ENCODE data around the gene CUBN.

CUBN gene

GRCh38 chr10:16905320-16905719 lies 224.3 kb downstream of the CUBN start:
- Mint-ChIP-seq H3K36me3 (peaks cover 16% of the 10 kb centered on the region), H3K27ac (no peak overlapping the region), H3K9me3 (ENCODE audit: low read depth) (no peaks in the 10 kb centered on the region), H3K4me1 (ENCODE audit: low read depth) (peaks cover 7% of the 10 kb centered on the region), H3K4me3 (no peak overlapping the region), H3K27me3 (no peaks in the 10 kb centered on the region)

- Mint-ChIP-seq H3K36me3 (peaks cover 20% of the 10 kb centered on the region), H3K4me1 (ENCODE audit: low read depth) (peaks cover 7% of the 10 kb centered on the region), H3K9me3 (ENCODE audit: low read depth) (no peaks in the 10 kb centered on the region), H3K4me3 (no peak overlapping the region), H3K27me3 (no peaks in the 10 kb centered on the region), H3K27ac (no peak overlapping the region)
Measured at GRCh38 chr10:16904639-16905061, 225.0 kb downstream of the CUBN start.

- Mint-ChIP-seq H3K27me3 (no peaks in the 10 kb centered on the region), H3K36me3 (peaks cover 25% of the 10 kb centered on the region), H3K4me3 (no peak overlapping the region), H3K4me1 (ENCODE audit: low read depth) (peaks cover 7% of the 10 kb centered on the region), H3K9me3 (ENCODE audit: low read depth) (no peaks in the 10 kb centered on the region), H3K27ac (no peak overlapping the region)
Measured at GRCh38 chr10:16904049-16904448, 225.6 kb downstream of the CUBN start.

GRCh38 chr10:16902606-16903005 lies 227.0 kb downstream of the CUBN start:
- Mint-ChIP-seq H3K27me3 (no peaks in the 10 kb centered on the region), H3K36me3 (peaks cover 28% of the 10 kb centered on the region), H3K27ac (no peak overlapping the region), H3K4me3 (no peak overlapping the region), H3K4me1 (ENCODE audit: low read depth) (peaks cover 7% of the 10 kb centered on the region), H3K9me3 (ENCODE audit: low read depth) (no peaks in the 10 kb centered on the region)

- Mint-ChIP-seq H3K27ac (no peak overlapping the region), H3K36me3 (peaks cover 33% of the 10 kb centered on the region), H3K4me3 (no peak overlapping the region), H3K4me1 (ENCODE audit: low read depth) (peaks cover 7% of the 10 kb centered on the region), H3K9me3 (ENCODE audit: low read depth) (no peaks in the 10 kb centered on the region), H3K27me3 (no peaks in the 10 kb centered on the region)
Measured at GRCh38 chr10:16901106-16901505, 228.5 kb downstream of the CUBN start.

- Mint-ChIP-seq H3K27me3 (no peaks in the 10 kb centered on the region), H3K9me3 (ENCODE audit: low read depth) (peaks cover 7% of the 10 kb centered on the region), H3K4me1 (ENCODE audit: low read depth) (peaks cover 1% of the 10 kb centered on the region), H3K4me3 (no peak overlapping the region), H3K27ac (no peak overlapping the region), H3K36me3 (peaks cover 31% of the 10 kb centered on the region)
Measured at GRCh38 chr10:16896993-16897392, 232.6 kb downstream of the CUBN start.

- no peak overlapping the region for H3K4me3 Mint-ChIP-seq
- peaks cover 7% of the 10 kb centered on the region for H3K9me3 Mint-ChIP-seq (ENCODE audit: low read depth)
- no peaks in the 10 kb centered on the region for H3K27me3 Mint-ChIP-seq
- H3K27ac Mint-ChIP-seq = no peak overlapping the region
- H3K4me1 Mint-ChIP-seq (ENCODE audit: low read depth) = peaks cover 12% of the 10 kb centered on the region
- H3K36me3 Mint-ChIP-seq = peaks cover 22% of the 10 kb centered on the region
Measured at GRCh38 chr10:16894821-16895220, 234.8 kb downstream of the CUBN start.

- H3K36me3 Mint-ChIP-seq = peaks cover 16% of the 10 kb centered on the region
- H3K4me3 Mint-ChIP-seq = no peak overlapping the region
- peaks cover 7% of the 10 kb centered on the region for H3K9me3 Mint-ChIP-seq (ENCODE audit: low read depth)
- H3K27ac Mint-ChIP-seq = no peak overlapping the region
- H3K4me1 Mint-ChIP-seq (ENCODE audit: low read depth) = peaks cover 12% of the 10 kb centered on the region
- H3K27me3 Mint-ChIP-seq = no peaks in the 10 kb centered on the region
Measured at GRCh38 chr10:16893664-16894063, 235.9 kb downstream of the CUBN start.

- Mint-ChIP-seq H3K4me1 (ENCODE audit: low read depth) (peaks cover 12% of the 10 kb centered on the region), H3K27ac (peak overlapping the region; percentile 87), H3K4me3 (peak overlapping the region; percentile 58), H3K9me3 (ENCODE audit: low read depth) (peaks cover 7% of the 10 kb centered on the region), H3K27me3 (no peaks in the 10 kb centered on the region), H3K36me3 (peaks cover 21% of the 10 kb centered on the region)
Measured at GRCh38 chr10:16891375-16892313, 238.0 kb downstream of the CUBN start.

- Mint-ChIP-seq H3K36me3 (peaks cover 16% of the 10 kb centered on the region), H3K4me3 (peak overlapping the region; percentile 58), H3K27me3 (no peaks in the 10 kb centered on the region), H3K4me1 (ENCODE audit: low read depth) (peaks cover 12% of the 10 kb centered on the region), H3K27ac (no peak overlapping the region), H3K9me3 (ENCODE audit: low read depth) (peaks cover 5% of the 10 kb centered on the region)
Measured at GRCh38 chr10:16890691-16891090, 238.9 kb downstream of the CUBN start.

- peaks cover 12% of the 10 kb centered on the region for H3K36me3 Mint-ChIP-seq
- H3K4me1 Mint-ChIP-seq (ENCODE audit: low read depth) = peaks cover 12% of the 10 kb centered on the region
- H3K9me3 Mint-ChIP-seq (ENCODE audit: low read depth) = no peaks in the 10 kb centered on the region
- no peak overlapping the region for H3K27ac Mint-ChIP-seq
- H3K27me3 Mint-ChIP-seq = no peaks in the 10 kb centered on the region
- no peak overlapping the region for H3K4me3 Mint-ChIP-seq
Measured at GRCh38 chr10:16887565-16887964, 242.0 kb downstream of the CUBN start.

- Mint-ChIP-seq H3K9me3 (ENCODE audit: low read depth) (peaks cover 4% of the 10 kb centered on the region), H3K27ac (no peak overlapping the region), H3K27me3 (no peaks in the 10 kb centered on the region), H3K4me3 (no peak overlapping the region), H3K4me1 (ENCODE audit: low read depth) (peaks cover 2% of the 10 kb centered on the region), H3K36me3 (peaks cover 18% of the 10 kb centered on the region)
Measured at GRCh38 chr10:16886031-16886430, 243.6 kb downstream of the CUBN start.

GRCh38 chr10:16884497-16884896 lies 245.1 kb downstream of the CUBN start:
- Mint-ChIP-seq H3K4me3 (no peak overlapping the region), H3K27me3 (no peaks in the 10 kb centered on the region), H3K9me3 (ENCODE audit: low read depth) (peaks cover 4% of the 10 kb centered on the region), H3K4me1 (ENCODE audit: low read depth) (no peaks in the 10 kb centered on the region), H3K27ac (no peak overlapping the region), H3K36me3 (peaks cover 22% of the 10 kb centered on the region)

GRCh38 chr10:16883084-16883483 lies 246.5 kb downstream of the CUBN start:
- H3K4me1 Mint-ChIP-seq (ENCODE audit: low read depth) = no peaks in the 10 kb centered on the region
- H3K36me3 Mint-ChIP-seq = peaks cover 21% of the 10 kb centered on the region
- H3K27ac Mint-ChIP-seq = no peak overlapping the region
- H3K27me3 Mint-ChIP-seq = no peaks in the 10 kb centered on the region
- H3K9me3 Mint-ChIP-seq (ENCODE audit: low read depth) = peaks cover 4% of the 10 kb centered on the region
- no peak overlapping the region for H3K4me3 Mint-ChIP-seq

- Mint-ChIP-seq H3K36me3 (peaks cover 30% of the 10 kb centered on the region), H3K27me3 (no peaks in the 10 kb centered on the region), H3K27ac (no peak overlapping the region), H3K9me3 (ENCODE audit: low read depth) (no peaks in the 10 kb centered on the region), H3K4me1 (ENCODE audit: low read depth) (no peaks in the 10 kb centered on the region), H3K4me3 (no peak overlapping the region)
Measured at GRCh38 chr10:16870331-16870730, 259.3 kb downstream of the CUBN start.

GRCh38 chr10:16867990-16868389 lies 261.6 kb downstream of the CUBN start:
- Mint-ChIP-seq H3K27me3 (no peaks in the 10 kb centered on the region), H3K9me3 (ENCODE audit: low read depth) (no peaks in the 10 kb centered on the region)

More at GRCh38 chr10:16867990-16868389, 261.6 kb downstream of the CUBN start:
- Mint-ChIP-seq H3K27ac (no peak overlapping the region), H3K4me1 (ENCODE audit: low read depth) (no peaks in the 10 kb centered on the region), H3K4me3 (no peak overlapping the region), H3K36me3 (peaks cover 19% of the 10 kb centered on the region)

Measured in activated naive CD8-positive, alpha-beta T cell (primary cell).